H1 (cell line): ENCODE data around the gene ZNF33B. TPM values are rescaled to one million over a fixed set of nuclear protein-coding genes. Genes with fewer than 3 reads are reported as not detected.

ENCODE experiments used
- CTCF ChIA-PET: fragments of 300-600 bp; sonication (Branson Sonifier 250); formaldehyde crosslinking; loops from one replicate; lab custom pipeline; 2021; ENCODE audit not compliant: partially characterized antibody; lab: Charles Lee
- POLR2A ChIA-PET: fragments of 300-600 bp; sonication (Branson Sonifier 250); formaldehyde crosslinking; loops from one replicate; lab custom pipeline; 2021; ENCODE audit warnings: inconsistent platforms; ENCODE audit not compliant: partially characterized antibody; lab: Charles Lee
- DNase-seq, 2 experiments: peaks; one replicate each; pipeline versions ENCODE4 v3.0.0 to v3.0.0-alpha.2; 2010 to 2022; ENCODE audit warnings: low spot score in 2 of 2, low read depth in 1 of 2, mixed read lengths in 1 of 2
- FAIRE-seq: peaks from 2 replicates; lab custom pipeline; 2011; peaks lifted over from hg19 to GRCh38; lab: Jason Lieb, UNC
- H2AFZ ChIP-seq: 2 replicates; pipeline ENCODE4 v1.8.1; 2012; ENCODE audit warnings: low read length, inconsistent platforms
- H2AK5ac ChIP-seq: 2 replicates; pipeline ENCODE4 v1.6.1; 2013; ENCODE audit warnings: low read depth, low read length
- H2BK120ac ChIP-seq: replicated peaks from 2 replicates; pipeline ENCODE3; 2013; ENCODE audit warnings: low read depth, low read length, inconsistent platforms
- H2BK12ac ChIP-seq: 2 replicates; pipeline ENCODE4 v1.6.1; 2013; ENCODE audit warnings: low read depth, low read length
- H2BK15ac ChIP-seq: 2 replicates; pipeline ENCODE4 v1.6.1; 2013; ENCODE audit warnings: low read length
- H2BK20ac ChIP-seq: 2 replicates; pipeline ENCODE4 v1.6.1; 2013; ENCODE audit warnings: low read length
- H2BK5ac ChIP-seq: 2 replicates; pipeline ENCODE4 v1.6.1; 2013; ENCODE audit warnings: low read depth, low read length
- H3K14ac ChIP-seq: 2 replicates; pipeline ENCODE4 v1.6.1; 2013; ENCODE audit warnings: inconsistent platforms; ENCODE audit not compliant: insufficient read length
- H3K18ac ChIP-seq: 2 replicates; pipeline ENCODE4 v1.6.1; 2013; ENCODE audit warnings: low read length; ENCODE audit errors: extremely low read depth
- H3K23ac ChIP-seq: 2 replicates; pipeline ENCODE4 v1.6.1; 2013; ENCODE audit warnings: inconsistent platforms; ENCODE audit not compliant: insufficient read length
- H3K23me2 ChIP-seq: 2 replicates; pipeline ENCODE4 v1.6.1; 2013; ENCODE audit warnings: low read depth, low read length
- H3K27ac ChIP-seq: 2 replicates; pipeline ENCODE4 v1.6.1; 2011; ENCODE audit warnings: low read depth, low read length, inconsistent platforms
- H3K27me3 ChIP-seq, 4 experiments: replicated peaks in 1 of 4; 1 replicate in 1 of 4; 2 replicates in 3 of 4; pipeline versions ENCODE4 v1.6.1 to v1.8.1; 2011 to 2013; ENCODE audit warnings: low read length in 3 of 4, mild to moderate bottlenecking in 3 of 4, inconsistent platforms in 2 of 4, mixed read lengths in 2 of 4, moderate library complexity in 1 of 4; ENCODE audit not compliant: control insufficient read depth in 3 of 4, insufficient read depth in 3 of 4; ENCODE audit errors: extremely low read depth in 1 of 4
- H3K36me3 ChIP-seq, 4 experiments: 2 replicates each; pipeline versions ENCODE4 v1.6.1 to v1.8.1; 2011 to 2013; ENCODE audit warnings: mild to moderate bottlenecking in 4 of 4, low read length in 3 of 4, moderate library complexity in 2 of 4, control low read depth in 1 of 4, inconsistent platforms in 1 of 4; ENCODE audit not compliant: insufficient read depth in 4 of 4, control insufficient read depth in 2 of 4
- H3K4ac ChIP-seq: replicated peaks from 2 replicates; pipeline ENCODE3; 2013; ENCODE audit warnings: low read length, low read depth, mixed read lengths, inconsistent platforms; ENCODE audit not compliant: insufficient read length
- H3K4me1 ChIP-seq, 4 experiments: replicated peaks in 1 of 4; 1 replicate in 1 of 4; 2 replicates in 3 of 4; pipeline versions ENCODE4 v1.6.1 to v1.8.1; 2011 to 2013; ENCODE audit warnings: low read length in 3 of 4, inconsistent platforms in 2 of 4, mixed read lengths in 1 of 4; ENCODE audit not compliant: insufficient read depth in 4 of 4, control insufficient read depth in 3 of 4
- H3K4me2 ChIP-seq, 2 experiments: 2 replicates each; pipeline versions ENCODE4 v1.6.1 to v1.8.1; 2011 to 2013; ENCODE audit warnings: low read depth in 2 of 2, low read length in 2 of 2, control low read depth in 1 of 2, inconsistent platforms in 1 of 2, mild to moderate bottlenecking in 1 of 2; ENCODE audit not compliant: insufficient read depth in 1 of 2
- H3K4me3 ChIP-seq, 4 experiments: fragments of 200-600, 300-600 bp in 1 of 4; sonication (generic), shearing (Covaris generic), sonication (Bioruptor Twin) in 1 of 4; 2 replicates each; pipeline versions ENCODE4 v1.5.1 to v1.8.1; 2011 to 2016; ENCODE audit warnings: low read length in 4 of 4, low read depth in 3 of 4, control low read depth in 2 of 4, inconsistent platforms in 2 of 4, mild to moderate bottlenecking in 2 of 4, mixed read lengths in 1 of 4, moderate library complexity in 1 of 4; ENCODE audit not compliant: insufficient read depth in 2 of 4; ENCODE audit errors: extremely low read depth in 1 of 4
- H3K56ac ChIP-seq: replicated peaks from 2 replicates; pipeline ENCODE3; 2013; ENCODE audit warnings: low read depth, mild to moderate bottlenecking, mixed read lengths, low read length, inconsistent platforms; ENCODE audit not compliant: insufficient read length
- H3K79me1 ChIP-seq: 2 replicates; pipeline ENCODE4 v1.6.1; 2013; ENCODE audit warnings: low read depth, low read length, control low read depth
- H3K79me2 ChIP-seq, 2 experiments: 2 replicates each; pipeline versions ENCODE4 v1.6.1 to v1.8.1; 2012 to 2013; ENCODE audit warnings: low read length in 2 of 2, mild to moderate bottlenecking in 2 of 2, inconsistent platforms in 1 of 2; ENCODE audit not compliant: insufficient read depth in 2 of 2, control insufficient read depth in 1 of 2
- H3K9ac ChIP-seq, 4 experiments: replicated peaks in 1 of 4; 1 replicate in 1 of 4; 2 replicates in 3 of 4; pipeline versions ENCODE4 v1.6.1 to v1.8.1; 2011 to 2013; ENCODE audit warnings: low read depth in 3 of 4, low read length in 3 of 4, control low read depth in 2 of 4, mild to moderate bottlenecking in 2 of 4, moderate library complexity in 2 of 4, inconsistent platforms in 1 of 4; ENCODE audit errors: extremely low read depth in 1 of 4
- H3K9me3 ChIP-seq, 2 experiments: 2 replicates each; pipeline versions ENCODE4 v1.6.1 to v1.8.1; 2012 to 2013; ENCODE audit warnings: mild to moderate bottlenecking in 2 of 2, moderate library complexity in 2 of 2, control low read depth in 1 of 2, inconsistent platforms in 1 of 2, low read depth in 1 of 2, low read length in 1 of 2, mixed read lengths in 1 of 2; ENCODE audit not compliant: insufficient read depth in 2 of 2
- H4K20me1 ChIP-seq, 2 experiments: replicated peaks in 1 of 2; 2 replicates each; pipeline versions ENCODE3 to v1.8.1; 2011 to 2013; ENCODE audit warnings: inconsistent platforms in 2 of 2, low read length in 2 of 2, mild to moderate bottlenecking in 1 of 2; ENCODE audit not compliant: insufficient read depth in 2 of 2, control insufficient read depth in 1 of 2
- H4K5ac ChIP-seq: 2 replicates; pipeline ENCODE4 v1.6.1; 2013; ENCODE audit warnings: low read length, low read depth, mixed read lengths, inconsistent platforms; ENCODE audit not compliant: insufficient read length
- H4K8ac ChIP-seq: 2 replicates; pipeline ENCODE4 v1.8.0; 2013; ENCODE audit warnings: mild to moderate bottlenecking, moderate library complexity, low read length, inconsistent platforms; ENCODE audit not compliant: insufficient read depth; ENCODE audit errors: extremely low read depth
- H4K91ac ChIP-seq: replicated peaks from 2 replicates; pipeline ENCODE3; 2013; ENCODE audit warnings: low read length, mixed read lengths, inconsistent platforms; ENCODE audit not compliant: insufficient read length
- CBX8 ChIP-seq: fragments of 300-800, 300-1000 bp; sonication (generic); IDR thresholded peaks from 2 replicates; pipeline ENCODE4 v1.7.1; 2016; ENCODE audit warnings: low read depth, low read length, borderline replicate concordance
- CHD2 ChIP-seq: IDR thresholded peaks from 2 replicates; pipeline ENCODE4 v1.6.1; 2012; ENCODE audit warnings: low read length, improper control_type of control experiment
- KDM4A ChIP-seq: IDR thresholded peaks from one replicate; pipeline ENCODE4 v1.7.1; 2012; ENCODE audit warnings: low read depth, mild to moderate bottlenecking, moderate library complexity, low read length, inconsistent platforms; ENCODE audit not compliant: severe bottlenecking
- NANOG ChIP-seq: IDR thresholded peaks from 2 replicates; pipeline ENCODE4 v1.6.1; 2011; ENCODE audit warnings: low read length, low read depth, mild to moderate bottlenecking, inconsistent platforms; ENCODE audit not compliant: insufficient read depth, poor library complexity, severe bottlenecking
- NRF1 ChIP-seq: IDR thresholded peaks from 2 replicates; pipeline ENCODE4 v1.6.1; 2011; ENCODE audit warnings: mild to moderate bottlenecking, low read depth, low read length, improper control_type of control experiment
- PHF8 ChIP-seq: fragments of 200-600 bp; sonication (generic); conservative IDR thresholded peaks from 2 replicates; pipeline ENCODE4 v1.7.1; 2012; ENCODE audit warnings: low read depth, mild to moderate bottlenecking, inconsistent platforms, low read length, moderate library complexity
- POLR2AphosphoS5 ChIP-seq: IDR thresholded peaks from 2 replicates; pipeline ENCODE4 v1.6.1; 2011; ENCODE audit warnings: low read depth, low read length
- SAP30 ChIP-seq: fragments of 300-600 bp; sonication (generic); IDR thresholded peaks from 2 replicates; pipeline ENCODE4 v1.7.1; 2012; ENCODE audit warnings: low read length, moderate library complexity, mild to moderate bottlenecking, inconsistent platforms; ENCODE audit not compliant: insufficient read depth, insufficient replicate concordance
- SIX5 ChIP-seq: IDR thresholded peaks from 2 replicates; pipeline ENCODE4 v1.6.1; 2011; ENCODE audit warnings: mild to moderate bottlenecking, low read depth, low read length
- SP4 ChIP-seq: IDR thresholded peaks from 2 replicates; pipeline ENCODE4 v1.6.1; 2012; ENCODE audit warnings: low read length, inconsistent platforms
- SUZ12 ChIP-seq: fragments of 200-600 bp; sonication (generic); IDR thresholded peaks from 2 replicates; pipeline ENCODE4 v1.6.1; 2012; ENCODE audit warnings: mild to moderate bottlenecking, inconsistent platforms, low read length, moderate library complexity, mixed read lengths
- YY1 ChIP-seq: IDR thresholded peaks from 2 replicates; pipeline ENCODE4 v1.6.1; 2011; ENCODE audit warnings: low read depth, mild to moderate bottlenecking, low read length
- ZNF274 ChIP-seq: IDR thresholded peaks from 2 replicates; pipeline ENCODE4 v1.7.0; 2012; ENCODE audit warnings: low read length, borderline replicate concordance; ENCODE audit errors: extremely low read depth
- WGBS, 2 experiments: shearing (Covaris generic) in 1 of 2; methylation state at CpG; one replicate each; pipeline versions ENCODE4 v1.1.6 to v1.1.7; 2013 to 2015; ENCODE audit warnings: low lambda C conversion rate in 2 of 2, mixed read lengths in 2 of 2, inconsistent platforms in 1 of 2, low coverage in 1 of 2, missing lambda C conversion rate in 1 of 2; ENCODE audit not compliant: insufficient replicate concordance in 2 of 2, insufficient coverage in 1 of 2, insufficient read length in 1 of 2; ENCODE audit errors: extremely low coverage in 1 of 2, missing lambda C conversion rate in 1 of 2; 5-methylcytosine and 5-hydroxymethylcytosine counted together
- polyA plus RNA-seq, 7 experiments: library from polyadenylated mRNA; depleted of rRNA in 3 of 7; stranded (reverse) in 5 of 7; unstranded in 2 of 7; fragments of >200 nt in 5 of 7; fragments of 200-250 nt in 2 of 7; gene quantifications; 1 replicate in 5 of 7; 2 replicates in 1 of 7; 4 replicates in 1 of 7; pipeline versions ENCODE4 v1.2.1 to v1.2.3, GENCODE V29; 2011 to 2013; ENCODE audit warnings: missing spikeins in 2 of 7, mixed read lengths in 2 of 7
- total RNA-seq: library from RNA; stranded (reverse); fragmentation: NEBNext Ultra II Directional; extraction: Animal tissue kit (Norgen Biotek cat#: 25700); gene quantifications from 2 replicates; pipeline ENCODE4 v1.2.1, GENCODE V29; 2021

The ZNF33B gene
- total and polyA plus RNA-seq, 2 of the 8 experiments (the other 6 are each of a cell fraction or from before 2014, with no cell fraction given): 10.7 to 33.4 TPM

GRCh38 chr10:42646687-42647640 lies 8.6 kb upstream of the ZNF33B start:
- ChIA-PET POLR2A (no interaction called here), CTCF (no interaction called here)
- Histone ChIP-seq H3K36me3 (no peaks in the 10 kb centered on the region), H3K18ac (no peak overlapping the region), H3K79me1 (no peaks in the 10 kb centered on the region), H3K4me3 (no peak overlapping the region), H3K23me2 (no peaks in the 10 kb centered on the region), H2AK5ac (no peak overlapping the region), H3K27me3 (no peaks in the 10 kb centered on the region), H3K79me2 (no peaks in the 10 kb centered on the region; a peak in 1 of 4 replicates), H4K8ac (no peak overlapping the region), H2BK15ac (no peak overlapping the region), H2BK120ac (no peak overlapping the region), H2AFZ (no peak overlapping the region), H3K4me1 (no peaks in the 10 kb centered on the region), H3K23ac (no peak overlapping the region), H3K56ac (no peak overlapping the region), H2BK12ac (no peak overlapping the region), H3K14ac (no peak overlapping the region), H3K27ac (no peak overlapping the region), H3K9me3 (peaks cover 25 to 51% of the 10 kb centered on the region in 2 experiments; a peak in 3 of 4 replicates), H3K4me2 (no peak overlapping the region), H2BK5ac (no peak overlapping the region), H4K20me1 (no peaks in the 10 kb centered on the region), H3K9ac (no peak overlapping the region), H4K5ac (no peak overlapping the region), H4K91ac (no peak overlapping the region), H3K4ac (no peak overlapping the region), H2BK20ac (no peak overlapping the region)
- 88% methylated on average over 11 of the region's 11 CpGs; no CpG with 5 or more reads in 1 of the 2 experiments for WGBS, 2 experiments
- DNase-seq (no peak), FAIRE-seq (no peak)
- TF ChIP-seq YY1 (no peak), POLR2AphosphoS5 (no peak), CBX8 (no peak), SUZ12 (no peak), PHF8 (no peak), NRF1 (no peak), ZNF274 (no peak), SAP30 (no peak), CHD2 (no peak), SIX5 (no peak), KDM4A (no peak), SP4 (no peak), NANOG (no peak)
